Panc1 (cell line): ENCODE results near the gene RSPH3. TPM values are rescaled to one million over a fixed set of nuclear protein-coding genes. Genes with fewer than 3 reads are reported as not detected.

Experiments
- ATAC-seq: fragments of 200-7000 bp; cut with Tn5 transposase; 2 replicates; pipeline ENCODE4 v1.9.1; 2020; ENCODE audit warnings: mild to moderate bottlenecking, moderate library complexity
- BruUV-seq: library from RNA; stranded (reverse); fragments of 400-500 nt; replicated peaks from 2 replicates; lab custom pipeline; 2021; lab: Mats Ljungman, UMichigan
- CTCF ChIA-PET: fragments of 300-600 bp; sonication (Branson Sonifier 250); formaldehyde crosslinking; loops from one replicate; lab custom pipeline; 2022; ENCODE audit warnings: antibody characterized with exemption; lab: Charles Lee
- POLR2A ChIA-PET: fragments of 300-600 bp; sonication (Branson Sonifier 250); formaldehyde crosslinking; loops from one replicate; lab custom pipeline; 2022; ENCODE audit warnings: antibody characterized with exemption; lab: Charles Lee
- DNase-seq: peaks from one replicate; pipeline ENCODE4 v3.0.0-alpha.2; 2010; ENCODE audit warnings: low read depth, low spot score
- H3K27ac ChIP-seq: 2 replicates; pipeline ENCODE4 v1.5.1; 2011; ENCODE audit warnings: mild to moderate bottlenecking, low read length, inconsistent platforms
- H3K27me3 ChIP-seq: fragments of 200-500 bp; sonication (Bioruptor generic); 2 replicates; pipeline ENCODE4 v1.6.0; 2014; ENCODE audit warnings: low read length, inconsistent platforms; ENCODE audit not compliant: control insufficient read depth, insufficient read depth
- H3K36me3 ChIP-seq: fragments of 200-500 bp; sonication (Bioruptor generic); 2 replicates; pipeline ENCODE4 v1.5.1; 2014; ENCODE audit warnings: inconsistent platforms, mild to moderate bottlenecking, low read length, moderate library complexity; ENCODE audit not compliant: control insufficient read depth, insufficient read depth
- H3K4me1 ChIP-seq: 2 replicates; pipeline ENCODE4 v1.5.1; 2011; ENCODE audit warnings: inconsistent platforms, mild to moderate bottlenecking, low read length, moderate library complexity; ENCODE audit not compliant: control insufficient read depth, insufficient read depth
- H3K4me3 ChIP-seq, 2 experiments: 2 replicates each; pipeline ENCODE4 v1.5.1; 2011 to 2012; ENCODE audit warnings: low read depth in 2 of 2, low read length in 2 of 2, mild to moderate bottlenecking in 2 of 2, inconsistent platforms in 1 of 2, moderate library complexity in 1 of 2
- H3K9me3 ChIP-seq: fragments of 200-500 bp; sonication (Bioruptor generic); 2 replicates; pipeline ENCODE4 v1.5.1; 2014; ENCODE audit warnings: low read depth, mild to moderate bottlenecking, inconsistent platforms, low read length, moderate library complexity; ENCODE audit not compliant: control insufficient read depth, insufficient read depth
- CTCF ChIP-seq: fragments of 450-650 bp; IDR thresholded peaks from 2 replicates; pipeline ENCODE4 v1.5.1; 2017; ENCODE audit warnings: mild to moderate bottlenecking
- POLR2AphosphoS5 ChIP-seq: IDR thresholded peaks from 2 replicates; pipeline ENCODE4 v1.6.1; 2012; ENCODE audit warnings: mild to moderate bottlenecking, low read depth, low read length, moderate library complexity
- REST ChIP-seq, 2 experiments: IDR thresholded peaks; 2 replicates each; pipeline ENCODE4 v1.6.1; 2011 to 2012; ENCODE audit warnings: low read depth in 2 of 2, control low read depth in 1 of 2, low read length in 1 of 2, mild to moderate bottlenecking in 1 of 2, moderate library complexity in 1 of 2; ENCODE audit not compliant: insufficient read depth in 1 of 2
- SIN3A ChIP-seq: IDR thresholded peaks from 2 replicates; pipeline ENCODE4 v1.6.1; 2012; ENCODE audit warnings: low read depth, mild to moderate bottlenecking, low read length, moderate library complexity, borderline replicate concordance; ENCODE audit not compliant: insufficient read depth
- TCF7L2 ChIP-seq: IDR thresholded peaks from 2 replicates; pipeline ENCODE4 v1.6.1; 2011; ENCODE audit warnings: mild to moderate bottlenecking, low read depth, low read length, inconsistent platforms
- in situ Hi-C: cut with HindIII; loops from 2 replicates; pipeline ENCODE4 v1.10.0; 2016; ENCODE audit warnings: low sequenced_read_pairs, low pct_unique_long_range_greater_than_20kb
- intact Hi-C: fragments of 100-400 bp; cut with micrococcal nuclease; formaldehyde crosslinking; loops from one replicate; pipeline ENCODE4 v1.10.0; 2022; ENCODE audit not compliant: unreplicated experiment
- total RNA-seq: library from RNA; stranded (reverse); gene quantifications from one replicate; pipeline ENCODE4 v1.2.1, GENCODE V29; 2021; ENCODE audit not compliant: unreplicated experiment

RSPH3 gene
- total RNA-seq, 1 experiment from 2014 or later: 8.1 TPM

- H3K4me3 ChIP-seq: no peak overlapping the region
- no peak overlapping the region for H3K27ac ChIP-seq
- no peaks in the 10 kb centered on the region for H3K36me3 ChIP-seq
- intact Hi-C loops: no loop called here
- H3K4me1 ChIP-seq: no peaks in the 10 kb centered on the region
- ChIA-PET CTCF (no interaction called here), POLR2A (no interaction called here)
- ATAC-seq: no peak
- in situ Hi-C loops: no loop called here
- no peak for DNase-seq
- BruUV-seq: no TSS peak
- no peaks in the 10 kb centered on the region for H3K9me3 ChIP-seq
- no peaks in the 10 kb centered on the region for H3K27me3 ChIP-seq
- TF ChIP-seq REST (IDR thresholded peaks at IDR 0.05; ENCODE audit: insufficient read depth in 1 of 2, low read depth in 2 of 2, low read length in 1 of 2): no peak
- no peak for TF ChIP-seq SIN3A
- TF ChIP-seq POLR2AphosphoS5: no peak
- TF ChIP-seq TCF7L2: no peak
- no peak for TF ChIP-seq CTCF
Observed at GRCh38 chr6:158947284-158947683, 52.7 kb downstream of the RSPH3 start.

- H3K9me3 ChIP-seq: no peaks in the 10 kb centered on the region
- ChIA-PET CTCF (no interaction called here), POLR2A (no interaction called here)
- H3K27ac ChIP-seq: no peak overlapping the region
- BruUV-seq: no TSS peak
- H3K4me1 ChIP-seq: 0 out of 2 replicates have a peak, but pooled peaks cover under 1% of the 10 kb centered on the region
- no peak for ATAC-seq
- no peak for DNase-seq
- no peaks in the 10 kb centered on the region for H3K36me3 ChIP-seq
- H3K4me3 ChIP-seq: no peak overlapping the region
- in situ Hi-C loops: no loop called here
- no peak for TF ChIP-seq TCF7L2
- no peak for TF ChIP-seq REST (IDR thresholded peaks at IDR 0.05; ENCODE audit: insufficient read depth in 1 of 2, low read depth in 2 of 2, low read length in 1 of 2)
- no peak for TF ChIP-seq CTCF
- TF ChIP-seq POLR2AphosphoS5: no peak
- no peak for TF ChIP-seq SIN3A
- H3K27me3 ChIP-seq: no peaks in the 10 kb centered on the region
- intact Hi-C loops: no loop called here
Observed at GRCh38 chr6:158943380-158944032, 56.5 kb downstream of the RSPH3 start.
